ENCODE data around the gene MYOCD.
A peak's percentile ranks its signal among the peaks of the same experiment; 100 is the strongest.
"Not testable (repeated sequence)": the region's sequence is repeated elsewhere in the genome, so short reads cannot be mapped to it uniquely, and the experiment has no call there.

MYOCD gene

GRCh38 chr17:12632785-12633184 lies 32.9 kb upstream of the MYOCD start:
- peak overlapping the region; percentile 83 to 89 for H3K27ac ChIP-seq
- DNase-seq (ENCODE audit: low spot score) = no peak
- H3K4me3 ChIP-seq = no peak overlapping the region
- TF ChIP-seq CTCF (IDR thresholded peaks at IDR 0.05) = no peak

DNA sequence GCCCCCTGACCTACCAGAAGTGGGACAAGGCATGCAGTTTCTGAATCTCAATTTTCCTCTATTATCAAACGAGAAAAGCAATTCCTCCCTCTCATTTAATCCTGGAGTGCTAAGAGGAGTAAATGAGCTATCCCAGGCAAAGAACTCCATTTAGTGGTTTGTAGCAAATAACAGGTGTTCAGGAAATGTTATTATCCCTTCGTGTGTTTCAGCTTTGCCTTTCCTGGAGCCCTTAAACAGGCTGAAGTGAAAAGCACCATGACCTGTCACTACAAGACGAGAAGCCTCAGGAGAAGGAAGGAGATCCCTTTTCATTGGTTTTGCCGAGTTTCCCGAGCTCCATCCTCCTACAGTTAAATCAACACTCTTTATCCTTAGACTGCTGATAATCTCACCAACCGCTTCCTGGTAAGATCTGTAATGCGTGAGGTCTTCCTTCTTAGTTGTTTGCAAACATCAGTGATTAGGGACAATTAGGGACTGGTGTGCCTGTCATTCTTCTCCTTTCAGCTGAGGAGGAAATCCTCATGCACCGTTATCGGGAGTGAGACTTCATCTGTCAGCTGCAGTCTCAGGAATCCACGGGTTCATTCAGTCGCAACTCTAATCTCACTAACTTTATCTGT lies 30.8 kb upstream of the MYOCD start:
- Histone ChIP-seq H3K27ac (peak overlapping the region; percentile 43 to 57), H3K4me3 (no peak overlapping the region)
- no peak for TF ChIP-seq CTCF (IDR thresholded peaks at IDR 0.05)
- no peak for DNase-seq (ENCODE audit: low spot score)

GRCh38 chr17:12635996-12636395 lies 29.7 kb upstream of the MYOCD start:
- not testable (repeated sequence) for H3K4me3 ChIP-seq; DNase-seq (ENCODE audit: low spot score)
- peak overlapping the region in 1 of 2 donors; percentile 7 for H3K27ac ChIP-seq

DNA sequence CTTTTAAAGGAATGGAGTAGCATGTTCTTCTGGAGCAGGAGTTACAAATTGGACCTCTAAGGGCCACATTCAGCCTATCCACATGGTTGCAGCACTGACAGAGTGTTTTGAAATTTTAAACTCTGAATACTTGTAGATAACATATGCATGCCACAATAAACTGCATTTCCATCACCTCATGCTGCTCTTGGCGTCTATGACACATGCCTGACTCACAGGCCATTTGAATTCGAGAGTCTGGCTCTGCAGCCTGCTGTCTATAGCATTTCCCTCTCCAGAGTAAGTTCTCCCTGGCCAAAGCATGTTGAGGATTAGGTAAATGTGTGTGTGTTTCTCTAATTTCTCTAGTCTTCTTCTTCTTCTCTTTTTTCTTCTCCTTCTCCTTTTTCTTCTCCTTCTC lies 28.7 kb upstream of the MYOCD start:
- H3K4me3 ChIP-seq = no peak overlapping the region
- no peak for TF ChIP-seq CTCF (IDR thresholded peaks at IDR 0.05)
- peak; percentile 82 for DNase-seq (ENCODE audit: low spot score)
- H3K27ac ChIP-seq = peak overlapping the region; percentile 46 to 72

DNA sequence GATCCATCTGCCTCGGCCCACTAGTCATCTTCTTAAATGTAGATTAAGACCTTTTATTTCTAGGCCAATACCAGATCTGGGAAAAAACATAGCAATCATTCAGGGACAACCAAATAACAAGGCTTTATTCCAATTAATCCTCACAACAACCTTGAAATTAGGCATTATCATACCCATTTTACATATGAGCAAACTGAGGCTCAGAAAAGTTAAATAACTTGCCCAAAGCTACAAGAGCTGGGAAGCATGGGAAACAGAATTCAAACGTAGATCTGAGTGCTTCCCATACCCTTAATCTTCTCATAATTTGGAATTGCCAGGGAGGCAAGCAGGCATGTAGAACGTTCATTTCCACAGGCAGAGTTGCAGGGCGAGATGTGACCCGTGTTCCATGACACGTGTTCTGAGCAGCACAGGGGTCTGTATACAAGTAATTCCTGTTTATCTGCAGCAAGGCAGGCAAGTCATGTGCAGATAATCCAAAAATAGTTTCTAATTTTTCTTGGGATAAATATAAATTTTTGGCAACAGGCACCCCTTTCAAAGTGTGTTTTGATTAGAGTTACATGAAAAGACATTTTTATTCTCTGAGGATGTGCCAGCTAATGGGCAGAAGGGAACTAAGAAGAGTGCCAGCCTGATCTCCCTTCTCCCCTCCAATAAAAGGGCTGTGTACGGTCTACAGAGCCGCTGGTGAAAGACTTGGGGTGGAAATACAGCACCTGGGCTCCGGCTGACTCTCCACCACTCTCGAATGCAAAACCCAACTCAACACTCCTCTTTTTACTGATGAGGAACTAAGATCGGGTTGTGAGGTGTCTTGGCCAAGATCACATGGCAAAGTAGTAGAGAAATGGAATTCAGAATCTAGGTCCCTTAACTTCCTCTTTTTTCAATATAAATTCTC lies 27.7 kb upstream of the MYOCD start:
- peak overlapping the region; percentile 72 to 81 for H3K27ac ChIP-seq
- no peak for DNase-seq (ENCODE audit: low spot score)
- no peak for TF ChIP-seq CTCF (IDR thresholded peaks at IDR 0.05)
- H3K4me3 ChIP-seq = no peak overlapping the region

GRCh38 chr17:12640364-12640763 lies 25.3 kb upstream of the MYOCD start:
- DNase-seq (ENCODE audit: low spot score) = no peak
- Histone ChIP-seq H3K27ac (no peak overlapping the region), H3K4me3 (no peak overlapping the region)
- no peak for TF ChIP-seq CTCF (IDR thresholded peaks at IDR 0.05)

DNA sequence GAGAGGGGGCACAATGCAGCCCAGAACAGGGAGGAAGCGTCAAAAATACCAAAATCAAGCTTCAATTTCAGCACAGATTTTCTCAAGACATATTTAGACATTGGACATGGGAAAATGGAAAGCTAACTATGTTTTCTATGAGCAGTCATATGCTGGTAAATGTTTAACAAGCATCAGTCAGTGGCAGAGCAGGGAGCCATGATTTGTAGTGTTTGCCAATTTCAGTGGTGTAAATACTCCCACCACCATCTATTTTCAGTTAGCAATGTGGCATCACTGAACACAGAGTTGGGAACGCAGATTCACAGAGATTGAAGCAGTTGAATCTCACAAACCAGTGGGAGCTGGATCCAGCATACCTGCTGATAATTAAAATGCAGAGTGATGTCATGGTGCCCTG lies 24.6 kb upstream of the MYOCD start:
- Histone ChIP-seq H3K4me3 (no peak overlapping the region), H3K27ac (no peak overlapping the region)
- DNase-seq (ENCODE audit: low spot score) = no peak
- no peak for TF ChIP-seq CTCF (IDR thresholded peaks at IDR 0.05)
